HG03045 (cell line): ENCODE data around the gene C16orf92.

ENCODE experiments used
- ATAC-seq: cut with Tn5 transposase; IDR thresholded peaks from one replicate; pipeline ENCODE4 v1.9.1; 2021; ENCODE audit warnings: mild to moderate bottlenecking, moderate library complexity; ENCODE audit not compliant: unreplicated experiment

Gene C16orf92, protein sequence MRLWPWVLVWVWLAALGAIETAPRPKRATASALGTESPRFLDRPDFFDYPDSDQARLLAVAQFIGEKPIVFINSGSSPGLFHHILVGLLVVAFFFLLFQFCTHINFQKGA

DNA sequence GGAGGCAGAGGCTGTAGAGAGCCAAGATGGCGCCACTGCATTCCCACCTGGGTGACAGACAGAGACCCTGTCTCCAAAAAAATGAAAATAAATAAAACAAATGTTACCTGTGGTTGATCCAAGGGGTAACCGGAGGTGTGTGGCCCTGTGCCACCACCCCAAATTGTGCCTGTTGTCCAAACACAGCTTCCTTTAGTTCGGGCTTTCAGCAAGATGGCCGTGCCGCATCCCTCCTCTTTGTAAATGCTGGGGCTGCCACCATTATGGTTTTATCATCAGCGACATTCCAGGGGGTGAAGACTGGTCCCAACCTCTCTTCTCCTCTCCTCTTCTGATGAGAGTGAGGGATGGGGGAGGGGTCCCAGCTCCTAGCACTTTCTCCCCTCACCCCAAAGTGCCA lies at the start of gene C16orf92:
TSS of gene C16orf92 (plus strand) at position 312 of the 400 bp plus-strand sequence. CDS start 143 bp downstream, outside the sequence.
- no peak for ATAC-seq

DNA sequence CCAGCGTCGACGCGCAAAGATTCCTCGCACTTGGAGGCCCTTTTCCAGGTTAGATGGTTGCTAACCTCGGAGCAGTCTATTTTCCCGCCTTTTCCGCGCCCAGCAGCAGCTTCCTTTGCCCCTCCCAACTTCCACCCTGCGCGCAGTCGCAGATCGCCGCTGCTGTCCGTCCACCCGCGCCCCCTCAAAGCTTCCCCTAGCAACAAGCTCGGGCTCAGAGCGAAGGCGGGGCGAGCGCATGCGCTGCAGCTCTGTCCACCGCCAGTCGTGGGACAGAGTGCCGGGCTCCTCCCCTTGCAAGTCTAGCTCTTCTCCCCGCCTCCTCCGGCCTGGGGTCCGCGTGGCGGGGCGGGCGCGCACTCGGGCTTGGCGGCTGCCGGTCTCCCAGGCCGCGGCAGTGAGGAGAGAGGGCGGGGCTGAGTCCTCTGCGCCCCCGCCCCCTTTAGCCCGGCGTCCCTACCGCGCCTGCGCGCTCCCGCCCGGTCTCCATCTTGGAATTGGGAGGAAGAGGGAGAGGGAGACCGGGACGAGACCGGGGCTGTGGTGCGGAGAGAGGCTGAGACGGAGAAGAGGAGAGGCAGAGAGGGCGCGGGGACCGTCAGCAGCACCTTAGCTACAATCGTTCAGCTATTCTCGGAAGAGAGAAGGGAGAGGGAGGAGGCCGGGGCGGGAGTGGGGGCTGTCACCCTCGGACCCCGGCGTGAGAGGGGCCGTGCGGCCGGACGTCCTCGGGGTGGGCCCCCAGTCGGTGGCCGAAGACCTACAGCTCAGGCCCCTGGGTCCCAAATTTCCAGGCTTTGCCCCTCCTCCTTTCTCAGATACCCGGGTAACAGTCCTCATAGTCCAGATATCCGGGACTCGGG lies 49.4 kb upstream of the C16orf92 start, which contains the start of gene TAOK2:
TSS of gene TAOK2 (plus strand) at position 485 of the 863 bp plus-strand sequence. CDS start 3,905 bp downstream, outside the sequence.
- ATAC-seq = peak; percentile 93

DNA sequence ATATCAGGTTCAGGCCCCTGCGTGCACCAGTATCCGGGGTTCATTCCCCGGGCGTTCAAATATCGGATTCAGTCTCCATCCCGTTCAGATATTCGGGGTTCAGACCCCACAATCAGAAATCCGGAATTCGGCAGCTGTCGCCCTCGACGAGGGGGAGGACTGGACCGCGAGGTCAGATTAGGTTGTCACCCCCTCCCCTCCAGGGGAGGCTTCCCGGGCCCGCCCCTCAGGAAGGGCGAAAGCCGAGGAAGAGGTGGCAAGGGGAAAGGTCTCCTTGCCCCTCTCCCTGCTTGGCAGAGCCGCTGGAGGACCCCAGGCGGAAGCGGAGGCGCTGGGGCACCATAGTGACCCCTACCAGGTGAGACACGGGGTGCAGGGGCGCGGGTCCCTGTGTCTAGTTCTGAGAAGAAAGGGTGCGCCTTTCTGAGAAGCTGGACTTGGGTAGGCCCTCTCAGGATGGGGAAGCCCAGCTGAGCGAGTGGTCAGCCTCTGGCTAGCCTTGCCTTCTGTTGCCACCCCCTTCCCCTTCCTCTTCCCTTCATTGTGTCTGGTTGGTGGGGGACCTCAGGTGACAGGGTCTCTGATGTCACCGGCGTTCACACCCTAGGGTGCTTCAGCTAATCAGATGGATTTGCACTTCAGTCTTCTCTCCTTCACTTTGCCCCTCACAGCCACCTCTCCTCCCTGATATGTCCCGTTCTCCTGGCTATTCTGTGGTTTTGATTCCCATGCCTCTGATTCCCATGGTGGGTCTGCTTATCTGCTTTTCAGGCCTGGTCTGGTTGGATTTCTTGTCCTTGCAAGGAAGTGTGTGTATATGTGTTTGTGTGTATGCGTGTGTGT lies 48.5 kb upstream of the C16orf92 start:
- ATAC-seq = no peak

DNA sequence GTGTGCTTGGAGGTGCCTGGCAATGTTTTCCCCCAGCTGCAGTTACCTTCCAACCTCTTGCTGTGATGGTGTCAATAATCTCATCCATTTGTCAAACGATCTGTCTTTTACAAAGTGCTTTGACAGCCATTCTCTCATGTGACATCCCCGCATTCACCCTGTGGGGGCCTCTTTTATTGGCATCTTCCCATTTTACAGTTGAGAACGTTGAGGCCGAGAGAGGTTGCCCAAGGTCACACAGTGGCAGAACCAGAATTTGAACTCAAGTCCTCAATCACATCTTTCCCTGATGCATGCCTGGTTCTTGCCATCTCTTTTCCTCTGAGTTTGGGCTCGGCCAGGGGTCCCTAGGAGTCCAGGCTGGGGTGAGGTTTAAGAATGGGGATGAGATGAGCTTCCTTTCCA lies 47.9 kb upstream of the C16orf92 start:
- no peak for ATAC-seq

DNA sequence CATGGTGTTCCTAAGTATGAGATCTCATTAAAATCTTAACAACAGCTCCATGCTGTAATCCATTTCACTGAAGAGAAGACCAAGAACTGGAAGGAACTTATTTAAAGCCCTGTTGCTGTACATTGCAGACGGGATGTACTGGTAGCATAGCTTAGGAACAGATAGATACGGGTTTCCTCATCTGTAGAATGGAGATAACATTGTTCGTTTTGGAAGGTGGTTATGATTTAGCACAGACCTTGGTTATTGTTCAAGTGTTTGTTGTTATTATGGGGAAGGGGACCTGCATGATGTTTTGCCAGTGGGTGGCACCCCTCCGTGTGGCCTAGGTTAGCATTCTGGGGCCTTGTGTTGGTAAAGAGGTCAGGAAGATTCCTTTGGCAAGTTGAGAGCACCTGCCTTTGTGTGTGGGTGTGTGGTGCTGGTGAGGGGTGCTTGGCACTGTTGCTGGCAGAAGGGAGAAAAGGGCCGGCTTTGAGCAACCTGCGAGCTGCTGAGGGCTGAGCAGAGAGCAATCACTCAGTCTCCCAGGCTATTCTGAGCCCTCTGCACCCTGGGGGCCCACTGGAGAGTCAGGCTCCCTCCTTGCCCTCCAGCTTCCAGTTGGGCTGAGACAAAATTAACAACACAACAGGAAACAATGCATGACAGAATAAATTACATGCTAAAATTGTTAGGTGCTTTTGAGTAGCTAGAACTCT lies 47.0 kb upstream of the C16orf92 start:
- no peak for ATAC-seq

DNA sequence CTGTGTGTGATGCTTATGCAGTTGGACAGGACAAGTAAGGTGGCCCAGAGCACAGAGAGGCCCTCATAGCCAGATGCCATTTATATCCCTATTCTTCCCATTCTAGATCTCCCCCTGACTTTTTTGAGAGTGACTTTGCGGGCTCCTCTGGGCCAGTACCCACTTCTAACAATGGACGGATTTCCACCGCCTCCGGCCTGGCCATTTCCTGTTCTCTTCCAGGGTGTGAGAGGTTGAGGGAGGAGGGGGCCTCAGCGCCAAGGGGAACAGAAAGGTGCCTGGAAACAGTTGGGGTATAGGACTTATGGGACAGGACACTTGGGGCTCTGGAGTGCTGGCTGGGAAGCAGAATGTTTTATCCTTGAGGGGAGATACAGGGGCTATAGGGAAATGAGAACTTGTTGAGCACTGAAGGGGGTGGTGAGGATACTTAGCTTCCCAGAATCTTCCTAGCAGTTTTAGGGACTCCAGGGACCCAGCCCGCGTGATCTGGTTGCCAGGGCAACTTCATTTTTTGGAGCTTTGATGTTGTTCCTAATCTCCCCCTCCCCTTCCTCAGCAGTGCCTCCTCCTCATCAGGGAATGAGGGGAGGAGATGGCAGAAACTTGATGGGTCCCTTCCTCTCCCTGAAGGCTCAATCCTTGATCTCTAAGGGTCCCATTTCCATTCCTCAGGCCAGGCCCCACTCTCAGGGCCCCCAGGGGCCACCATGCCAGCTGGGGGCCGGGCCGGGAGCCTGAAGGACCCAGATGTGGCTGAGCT lies 45.8 kb upstream of the C16orf92 start:
- no peak for ATAC-seq

DNA sequence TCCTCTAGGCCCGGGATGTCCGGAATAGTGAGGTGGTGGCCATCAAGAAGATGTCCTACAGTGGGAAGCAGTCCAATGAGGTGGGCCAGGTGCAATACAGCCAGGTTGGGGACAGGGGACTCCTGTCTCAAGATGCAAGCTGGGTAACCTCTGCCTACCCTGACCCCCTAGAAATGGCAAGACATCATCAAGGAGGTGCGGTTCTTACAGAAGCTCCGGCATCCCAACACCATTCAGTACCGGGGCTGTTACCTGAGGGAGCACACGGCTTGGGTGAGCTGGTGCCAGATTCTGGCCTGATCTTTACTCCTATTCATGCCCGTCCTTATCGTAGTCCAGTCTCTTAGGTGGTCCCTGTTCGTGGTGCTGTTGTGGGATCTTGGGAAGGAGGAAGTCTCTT lies 44.9 kb upstream of the C16orf92 start:
- no peak for ATAC-seq

DNA sequence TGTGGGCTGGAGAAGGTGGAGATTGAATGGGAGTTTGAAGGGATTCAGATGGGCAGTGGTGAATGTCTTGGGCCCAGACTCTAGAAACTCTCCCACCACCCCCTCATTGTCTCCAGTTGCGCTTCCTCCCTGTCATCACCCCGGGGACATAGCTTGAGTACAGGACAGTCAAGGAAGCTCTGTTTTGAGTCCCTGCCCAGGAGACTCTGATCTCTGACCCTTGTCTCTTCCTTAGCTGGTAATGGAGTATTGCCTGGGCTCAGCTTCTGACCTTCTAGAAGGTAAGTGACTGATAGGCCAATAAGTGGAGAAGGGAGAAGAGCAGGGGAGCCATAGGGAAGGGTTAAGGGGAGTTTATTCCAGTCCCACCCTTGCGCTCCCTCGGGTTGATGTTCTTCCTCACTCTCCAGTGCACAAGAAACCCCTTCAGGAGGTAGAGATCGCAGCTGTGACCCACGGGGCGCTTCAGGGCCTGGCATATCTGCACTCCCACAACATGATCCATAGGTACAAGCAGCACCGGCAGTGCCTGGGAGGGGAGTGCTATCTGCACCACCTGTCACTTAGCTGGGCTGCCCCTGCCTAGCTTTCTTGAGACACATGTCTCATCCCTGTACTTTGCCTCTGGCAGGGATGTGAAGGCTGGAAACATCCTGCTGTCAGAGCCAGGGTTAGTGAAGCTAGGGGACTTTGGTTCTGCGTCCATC lies 44.3 kb upstream of the C16orf92 start:
- no peak for ATAC-seq

DNA sequence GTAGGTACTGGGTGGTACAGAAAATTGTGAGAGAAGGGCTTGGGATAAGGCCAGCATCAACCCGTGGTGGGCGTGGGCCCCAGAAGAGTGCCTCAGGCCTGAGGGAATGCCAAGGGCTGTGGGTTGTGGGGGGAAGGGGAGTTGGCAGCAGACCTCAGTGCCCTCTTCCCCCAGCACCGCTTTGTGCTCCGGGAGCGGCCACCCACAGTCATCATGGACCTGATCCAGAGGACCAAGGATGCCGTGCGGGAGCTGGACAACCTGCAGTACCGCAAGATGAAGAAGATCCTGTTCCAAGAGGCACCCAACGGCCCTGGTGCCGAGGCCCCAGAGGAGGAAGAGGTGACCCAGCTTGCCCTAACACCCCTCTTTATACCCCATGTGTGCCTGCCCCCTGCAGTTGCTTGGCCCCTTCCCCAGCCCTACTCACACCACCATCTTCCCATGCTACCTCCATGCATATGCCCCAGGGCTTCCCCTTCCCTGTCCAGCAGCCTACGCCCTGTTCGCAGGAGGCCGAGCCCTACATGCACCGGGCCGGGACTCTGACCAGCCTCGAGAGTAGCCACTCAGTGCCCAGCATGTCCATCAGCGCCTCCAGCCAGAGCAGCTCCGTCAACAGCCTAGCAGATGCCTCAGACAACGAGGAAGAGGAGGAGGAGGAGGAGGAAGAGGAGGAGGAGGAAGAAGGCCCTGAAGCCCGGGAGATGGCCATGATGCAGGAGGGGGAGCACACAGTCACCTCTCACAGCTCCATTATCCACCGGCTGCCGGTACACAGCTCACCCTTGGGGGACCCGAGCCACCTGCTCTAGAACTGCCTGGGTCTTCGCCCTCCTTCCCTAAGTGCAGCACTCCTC lies 40.2 kb upstream of the C16orf92 start:
- ATAC-seq = no peak

DNA sequence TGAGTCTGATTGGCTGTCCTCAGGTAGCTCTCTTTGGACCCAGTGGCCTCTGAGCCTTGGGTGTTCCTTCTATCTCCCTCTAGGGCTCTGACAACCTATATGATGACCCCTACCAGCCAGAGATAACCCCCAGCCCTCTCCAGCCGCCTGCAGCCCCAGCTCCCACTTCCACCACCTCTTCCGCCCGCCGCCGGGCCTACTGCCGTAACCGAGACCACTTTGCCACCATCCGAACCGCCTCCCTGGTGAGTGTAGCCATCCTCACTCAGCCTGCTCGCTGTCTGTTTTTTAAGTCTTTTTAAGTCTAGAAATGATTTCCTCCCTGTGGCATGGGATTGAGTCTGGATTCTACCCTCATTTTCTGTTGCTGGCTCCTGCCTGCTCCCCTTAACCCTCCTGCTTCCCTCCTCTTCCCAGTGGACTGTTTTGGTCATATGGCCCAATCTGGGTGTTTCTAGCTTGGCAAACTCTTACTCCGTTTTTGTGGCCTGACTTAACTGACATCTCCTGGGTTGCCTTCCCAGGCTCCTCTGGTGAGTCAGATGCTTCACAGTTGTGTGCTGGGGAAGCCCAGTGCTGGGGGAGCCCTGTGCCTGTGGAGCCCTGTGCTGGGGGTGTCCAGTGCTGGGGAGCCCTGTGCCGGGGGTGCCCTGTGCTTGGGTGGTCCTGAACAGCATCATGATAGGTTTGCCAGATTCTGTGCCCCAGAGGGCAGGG lies 39.4 kb upstream of the C16orf92 start:
- ATAC-seq = no peak

DNA sequence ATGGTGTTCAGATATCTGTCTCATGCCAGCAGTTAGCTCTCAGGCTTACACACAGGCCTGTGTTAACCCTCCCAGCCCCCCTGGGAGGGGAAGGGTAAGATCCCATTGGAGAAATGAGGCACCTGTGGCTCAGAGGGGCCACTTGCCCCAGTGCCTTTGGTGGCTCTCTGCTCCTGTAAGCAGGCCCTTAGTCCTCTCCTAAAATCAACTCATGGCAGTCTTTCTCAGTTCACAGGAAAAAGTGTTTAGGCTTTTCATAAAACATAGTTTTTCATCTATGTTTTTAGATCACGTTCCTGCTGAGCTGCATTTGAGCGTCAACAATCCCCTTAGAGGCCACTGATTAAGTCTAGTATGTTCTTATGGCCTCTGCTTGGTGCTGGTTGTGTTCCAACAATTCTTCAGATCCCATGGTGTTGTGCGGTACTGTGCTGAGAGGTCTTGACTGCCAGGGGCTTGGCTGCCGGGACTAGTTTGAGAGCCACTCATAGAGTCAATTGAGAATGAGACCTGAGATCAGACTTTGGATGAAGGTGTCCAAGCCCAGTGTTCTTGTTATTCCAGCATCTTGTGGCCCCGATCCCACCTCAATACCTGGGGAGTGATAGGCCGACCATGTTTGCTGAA lies 38.7 kb upstream of the C16orf92 start:
- ATAC-seq = no peak

DNA sequence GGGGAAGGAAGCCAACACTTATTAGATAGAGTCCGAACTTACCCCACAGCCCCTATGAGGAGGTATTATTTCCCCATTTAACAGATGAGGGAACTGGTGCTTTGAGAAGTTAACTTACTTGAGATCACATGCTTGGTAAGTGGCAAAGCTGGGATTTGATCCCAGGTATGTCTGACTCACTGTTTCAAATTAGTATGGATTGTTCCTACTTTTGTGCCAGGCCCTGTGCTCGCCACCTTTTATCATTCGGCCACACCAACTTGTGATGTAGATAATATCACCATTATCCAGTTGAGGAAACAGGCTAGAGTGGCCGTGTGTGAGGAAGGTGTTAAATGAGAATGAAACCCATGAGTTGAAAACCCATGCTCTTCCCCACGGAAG lies 38.2 kb upstream of the C16orf92 start:
- no peak for ATAC-seq

DNA sequence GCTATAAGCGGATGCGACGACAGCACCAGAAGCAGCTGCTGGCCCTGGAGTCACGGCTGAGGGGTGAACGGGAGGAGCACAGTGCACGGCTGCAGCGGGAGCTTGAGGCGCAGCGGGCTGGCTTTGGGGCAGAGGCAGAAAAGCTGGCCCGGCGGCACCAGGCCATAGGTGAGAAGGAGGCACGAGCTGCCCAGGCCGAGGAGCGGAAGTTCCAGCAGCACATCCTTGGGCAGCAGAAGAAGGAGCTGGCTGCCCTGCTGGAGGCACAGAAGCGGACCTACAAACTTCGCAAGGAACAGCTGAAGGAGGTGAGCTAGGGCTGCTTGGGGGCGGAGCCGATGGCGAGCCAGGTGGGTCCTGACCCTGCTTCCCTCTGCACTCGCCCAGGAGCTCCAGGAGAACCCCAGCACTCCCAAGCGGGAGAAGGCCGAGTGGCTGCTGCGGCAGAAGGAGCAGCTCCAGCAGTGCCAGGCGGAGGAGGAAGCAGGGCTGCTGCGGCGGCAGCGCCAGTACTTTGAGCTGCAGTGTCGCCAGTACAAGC lies 37.7 kb upstream of the C16orf92 start:
- ATAC-seq = no peak

DNA sequence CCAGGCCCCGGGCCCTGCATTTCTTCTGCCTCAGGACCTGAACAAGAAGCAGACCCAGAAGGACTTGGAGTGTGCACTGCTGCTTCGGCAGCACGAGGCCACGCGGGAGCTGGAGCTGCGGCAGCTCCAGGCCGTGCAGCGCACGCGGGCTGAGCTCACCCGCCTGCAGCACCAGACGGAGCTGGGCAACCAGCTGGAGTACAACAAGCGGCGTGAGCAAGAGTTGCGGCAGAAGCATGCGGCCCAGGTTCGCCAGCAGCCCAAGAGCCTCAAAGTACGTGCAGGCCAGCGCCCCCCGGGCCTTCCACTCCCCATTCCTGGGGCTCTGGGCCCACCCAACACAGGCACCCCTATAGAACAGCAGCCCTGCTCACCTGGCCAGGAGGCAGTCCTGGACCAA lies 36.8 kb upstream of the C16orf92 start:
- no peak for ATAC-seq

DNA sequence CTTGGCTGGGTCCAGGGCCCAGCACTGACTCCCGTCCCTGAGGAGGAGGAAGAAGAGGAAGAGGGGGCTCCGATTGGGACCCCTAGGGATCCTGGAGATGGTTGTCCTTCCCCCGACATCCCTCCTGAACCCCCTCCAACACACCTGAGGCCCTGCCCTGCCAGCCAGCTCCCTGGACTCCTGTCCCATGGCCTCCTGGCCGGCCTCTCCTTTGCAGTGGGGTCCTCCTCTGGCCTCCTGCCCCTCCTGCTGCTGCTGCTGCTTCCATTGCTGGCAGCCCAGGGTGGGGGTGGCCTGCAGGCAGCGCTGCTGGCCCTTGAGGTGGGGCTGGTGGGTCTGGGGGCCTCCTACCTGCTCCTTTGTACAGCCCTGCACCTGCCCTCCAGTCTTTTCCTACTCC lies 36.1 kb upstream of the C16orf92 start:
- ATAC-seq = no peak

DNA sequence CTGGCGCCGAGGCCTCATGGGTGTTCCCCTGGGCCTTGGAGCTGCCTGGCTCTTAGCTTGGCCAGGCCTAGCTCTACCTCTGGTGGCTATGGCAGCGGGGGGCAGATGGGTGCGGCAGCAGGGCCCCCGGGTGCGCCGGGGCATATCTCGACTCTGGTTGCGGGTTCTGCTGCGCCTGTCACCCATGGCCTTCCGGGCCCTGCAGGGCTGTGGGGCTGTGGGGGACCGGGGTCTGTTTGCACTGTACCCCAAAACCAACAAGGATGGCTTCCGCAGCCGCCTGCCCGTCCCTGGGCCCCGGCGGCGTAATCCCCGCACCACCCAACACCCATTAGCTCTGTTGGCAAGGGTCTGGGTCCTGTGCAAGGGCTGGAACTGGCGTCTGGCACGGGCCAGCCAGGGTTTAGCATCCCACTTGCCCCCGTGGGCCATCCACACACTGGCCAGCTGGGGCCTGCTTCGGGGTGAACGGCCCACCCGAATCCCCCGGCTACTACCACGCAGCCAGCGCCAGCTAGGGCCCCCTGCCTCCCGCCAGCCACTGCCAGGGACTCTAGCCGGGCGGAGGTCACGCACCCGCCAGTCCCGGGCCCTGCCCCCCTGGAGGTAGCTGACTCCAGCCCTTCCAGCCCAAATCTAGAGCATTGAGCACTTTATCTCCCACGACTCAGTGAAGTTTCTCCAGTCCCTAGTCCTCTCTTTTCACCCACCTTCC lies 35.5 kb upstream of the C16orf92 start:
- ATAC-seq = no peak
